GM23248 (cell line): Measurements from ENCODE around the gene TMED3. TPM values are rescaled to one million over a fixed set of nuclear protein-coding genes. Genes with fewer than 3 reads are reported as not detected.

Experiments used
- DNase-seq: peaks from one replicate; pipeline ENCODE4 v3.0.0-alpha.2; 2015
- H2AFZ ChIP-seq: fragments of 200-600 bp; sonication (generic); 2 replicates; pipeline ENCODE4 v1.6.1; 2016; ENCODE audit warnings: antibody characterized with exemption
- H3F3A ChIP-seq: fragments of 200-600 bp; sonication (generic); 2 replicates; pipeline ENCODE4 v1.6.1; 2016; ENCODE audit warnings: mild to moderate bottlenecking, antibody characterized with exemption, mixed run types; ENCODE audit not compliant: insufficient read depth
- H3K27ac ChIP-seq: fragments of 200-600 bp; sonication (generic); 2 replicates; pipeline ENCODE4 v1.5.1; 2016; ENCODE audit warnings: mild to moderate bottlenecking
- H3K27me3 ChIP-seq: fragments of 200-600 bp; sonication (generic); replicated peaks from 2 replicates; pipeline ENCODE4 v1.6.1; 2016; ENCODE audit warnings: mild to moderate bottlenecking; ENCODE audit not compliant: insufficient read depth
- H3K36me3 ChIP-seq: fragments of 200-600 bp; sonication (generic); 2 replicates; pipeline ENCODE4 v1.6.1; 2016; ENCODE audit warnings: low read depth, mild to moderate bottlenecking
- H3K4me1 ChIP-seq: fragments of 200-600 bp; sonication (generic); 2 replicates; pipeline ENCODE4 v1.6.1; 2016; ENCODE audit warnings: mild to moderate bottlenecking; ENCODE audit not compliant: insufficient read depth
- H3K4me2 ChIP-seq: fragments of 200-600 bp; sonication (generic); one replicate; pipeline ENCODE4 v1.6.1; 2016; ENCODE audit warnings: mild to moderate bottlenecking; ENCODE audit not compliant: unreplicated experiment
- H3K4me3 ChIP-seq: fragments of 200-600 bp; sonication (generic); 2 replicates; pipeline ENCODE4 v1.5.1; 2016; ENCODE audit warnings: mild to moderate bottlenecking
- H3K79me2 ChIP-seq: fragments of 200-600 bp; sonication (generic); 2 replicates; pipeline ENCODE4 v1.6.1; 2016; ENCODE audit warnings: mild to moderate bottlenecking; ENCODE audit not compliant: insufficient read depth
- H3K9ac ChIP-seq: fragments of 200-600 bp; sonication (generic); 2 replicates; pipeline ENCODE4 v1.6.1; 2016; ENCODE audit warnings: mild to moderate bottlenecking
- H3K9me2 ChIP-seq: fragments of 200-600 bp; sonication (generic); 2 replicates; pipeline ENCODE4 v1.6.1; 2016; ENCODE audit warnings: mixed run types, mild to moderate bottlenecking, moderate library complexity; ENCODE audit not compliant: insufficient read depth
- H3K9me3 ChIP-seq: fragments of 200-600 bp; sonication (generic); one replicate; pipeline ENCODE4 v1.6.1; 2017; ENCODE audit warnings: low read depth
- H4K20me1 ChIP-seq: fragments of 200-600 bp; sonication (generic); 2 replicates; pipeline ENCODE4 v1.6.0; 2016; ENCODE audit not compliant: insufficient read depth
- EZH2 ChIP-seq: fragments of 200-600 bp; sonication (generic); IDR thresholded peaks from 2 replicates; pipeline ENCODE4 v1.6.1; 2018; ENCODE audit warnings: antibody characterized with exemption, mild to moderate bottlenecking; ENCODE audit not compliant: insufficient read depth, poor library complexity, severe bottlenecking
- EZH2phosphoT487 ChIP-seq: fragments of 200-600 bp; sonication (generic); IDR thresholded peaks from 2 replicates; pipeline ENCODE4 v1.6.1; 2018; ENCODE audit warnings: antibody characterized with exemption, moderate library complexity, mild to moderate bottlenecking, low read depth; ENCODE audit not compliant: insufficient read depth
- WGBS, 2 experiments: methylation state at CpG; one replicate each; pipeline ENCODE4 v1.1.6; 2015 to 2017; ENCODE audit warnings: low lambda C conversion rate in 2 of 2, low coverage in 1 of 2; ENCODE audit errors: missing lambda C conversion rate in 2 of 2; 5-methylcytosine and 5-hydroxymethylcytosine counted together
- in situ Hi-C: fragments of 300-500 bp; cut with MboI; formaldehyde crosslinking; loops from 2 replicates; pipeline ENCODE4 v1.15.0; 2020
- polyA plus RNA-seq: library from polyadenylated mRNA; unstranded; fragments of >200 nt; fragmentation: Nextera tagmentation; extraction: Ambion mirVana; gene quantifications from 2 replicates; pipeline ENCODE4 v1.2.1, GENCODE V29; 2016
- total RNA-seq: library from RNA; depleted of rRNA; stranded (reverse); fragments of >200 nt; shearing (Covaris generic); gene quantifications from 2 replicates; pipeline ENCODE4 v1.2.3, GENCODE V29; 2014

TMED3 gene
- total and polyA plus RNA-seq, 2 experiments from 2014 or later, result 168 to 209 TPM

DNA sequence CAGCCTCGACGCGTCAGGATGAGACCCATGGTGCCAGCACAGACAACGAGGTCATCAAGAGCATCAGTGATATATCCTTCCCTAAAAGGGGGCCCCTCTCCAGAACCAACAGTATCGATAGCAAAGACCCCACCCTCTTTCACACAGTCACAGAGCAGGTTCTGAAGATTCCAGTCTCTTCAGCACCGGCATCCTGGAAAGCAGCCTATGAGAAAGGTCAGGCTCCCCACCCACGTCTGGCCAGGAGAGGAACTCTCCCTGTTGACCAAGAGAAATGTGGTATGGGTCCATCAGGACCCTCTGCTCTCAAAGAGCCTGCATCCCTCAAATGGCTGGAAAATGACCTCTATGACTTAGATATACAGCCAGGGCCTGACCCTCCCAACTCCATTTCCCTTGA lies 16.8 kb upstream of the TMED3 start:
- no peak overlapping the region for H3K4me3 ChIP-seq
- H3K9ac ChIP-seq, result no peak overlapping the region
- no peak overlapping the region for H3K4me2 ChIP-seq
- H3K4me1 ChIP-seq, result no peaks in the 10 kb centered on the region
- H4K20me1 ChIP-seq, result no peaks in the 10 kb centered on the region
- H3K79me2 ChIP-seq, result no peaks in the 10 kb centered on the region
- no peak for TF ChIP-seq EZH2
- TF ChIP-seq EZH2phosphoT487, result no peak
- in situ Hi-C loops, result no loop called here
- no peak overlapping the region for H3K27ac ChIP-seq
- H2AFZ ChIP-seq, result no peak overlapping the region
- H3K9me3 ChIP-seq, result no peaks in the 10 kb centered on the region
- no peaks in the 10 kb centered on the region for H3K36me3 ChIP-seq
- no peaks in the 10 kb centered on the region for H3K9me2 ChIP-seq
- DNase-seq, result no peak
- 40 to 56% methylated on average over 5 to 6 of the region's 7 CpGs for WGBS, 2 experiments
- H3K27me3 ChIP-seq, result peaks cover 7% of the 10 kb centered on the region
- no peaks in the 10 kb centered on the region for H3F3A ChIP-seq

GRCh38 chr15:79296583-79296982 lies 14.3 kb upstream of the TMED3 start:
- H3K4me3 ChIP-seq, result no peak overlapping the region
- H3K79me2 ChIP-seq, result no peaks in the 10 kb centered on the region
- peaks cover 19% of the 10 kb centered on the region for H3K27me3 ChIP-seq
- no peaks in the 10 kb centered on the region for H3F3A ChIP-seq
- H3K9me3 ChIP-seq, result no peaks in the 10 kb centered on the region
- DNase-seq, result no peak
- no peak overlapping the region for H3K27ac ChIP-seq
- H3K4me1 ChIP-seq, result no peaks in the 10 kb centered on the region
- in situ Hi-C loops, result no loop called here
- no peak overlapping the region for H3K9ac ChIP-seq
- no peaks in the 10 kb centered on the region for H3K36me3 ChIP-seq
- H4K20me1 ChIP-seq, result no peaks in the 10 kb centered on the region
- H3K9me2 ChIP-seq, result no peaks in the 10 kb centered on the region
- no peak overlapping the region for H3K4me2 ChIP-seq
- TF ChIP-seq EZH2, result no peak
- no peak for TF ChIP-seq EZH2phosphoT487
- no peak overlapping the region for H2AFZ ChIP-seq
- 35 to 43% methylated on average over 4 of the region's 4 CpGs for WGBS, 2 experiments

GRCh38 chr15:79299126-79299840 lies 11.6 kb upstream of the TMED3 start:
- TF ChIP-seq EZH2 (no peak), EZH2phosphoT487 (no peak)
- no peaks in the 10 kb centered on the region for H3K4me1 ChIP-seq
- H3K79me2 ChIP-seq, result no peaks in the 10 kb centered on the region
- H3K9ac ChIP-seq, result no peak overlapping the region
- in situ Hi-C loops, result no loop called here
- no peaks in the 10 kb centered on the region for H3K9me3 ChIP-seq
- H4K20me1 ChIP-seq, result no peaks in the 10 kb centered on the region
- H3K4me3 ChIP-seq, result no peak overlapping the region
- H3F3A ChIP-seq, result no peaks in the 10 kb centered on the region
- WGBS, 2 experiments, result 36 to 37% methylated on average over 7 of the region's 7 CpGs
- H3K9me2 ChIP-seq, result no peaks in the 10 kb centered on the region
- no peak for DNase-seq
- H3K4me2 ChIP-seq, result no peak overlapping the region
- no peak overlapping the region for H2AFZ ChIP-seq
- H3K27me3 ChIP-seq, result peaks cover 31% of the 10 kb centered on the region
- no peak overlapping the region for H3K27ac ChIP-seq
- no peaks in the 10 kb centered on the region for H3K36me3 ChIP-seq

DNA sequence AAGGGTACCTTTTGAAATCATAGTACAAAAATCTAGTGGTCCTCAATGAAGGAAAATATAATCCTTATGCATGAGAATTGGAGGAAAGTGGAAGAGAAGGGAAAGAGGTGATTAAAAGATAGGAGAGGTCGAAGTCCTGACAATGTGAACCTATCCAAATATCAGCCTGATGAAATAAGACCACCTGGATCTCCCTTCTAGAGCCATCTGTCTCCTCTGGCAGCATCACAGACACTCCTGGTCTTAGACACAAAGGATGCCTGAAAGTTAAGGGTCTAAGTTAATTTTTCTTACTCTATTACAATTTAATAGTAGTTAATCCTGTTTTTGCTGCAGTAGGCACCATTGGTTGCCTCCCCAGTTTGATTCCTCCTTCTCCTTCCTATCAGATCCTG lies 11.1 kb upstream of the TMED3 start:
- WGBS, 2 experiments, result 11 to 14% methylated on average over 1 of the region's 1 CpG
- no peaks in the 10 kb centered on the region for H3K4me1 ChIP-seq
- no peak overlapping the region for H3K4me3 ChIP-seq
- H3K9ac ChIP-seq, result no peak overlapping the region
- H3K27ac ChIP-seq, result no peak overlapping the region
- no peaks in the 10 kb centered on the region for H3K79me2 ChIP-seq
- in situ Hi-C loops, result no loop called here
- no peaks in the 10 kb centered on the region for H3K9me3 ChIP-seq
- H4K20me1 ChIP-seq, result no peaks in the 10 kb centered on the region
- no peak for DNase-seq
- no peak overlapping the region for H2AFZ ChIP-seq
- no peaks in the 10 kb centered on the region for H3K9me2 ChIP-seq
- TF ChIP-seq EZH2, result no peak
- TF ChIP-seq EZH2phosphoT487, result no peak
- H3F3A ChIP-seq, result no peaks in the 10 kb centered on the region
- H3K36me3 ChIP-seq, result no peaks in the 10 kb centered on the region
- peaks cover 36% of the 10 kb centered on the region for H3K27me3 ChIP-seq
- no peak overlapping the region for H3K4me2 ChIP-seq
